IPS DF 6.9 (cell line): ENCODE results near the gene BACH2.

ENCODE experiments used
- DNase-seq: peaks from one replicate; pipeline ENCODE4 v3.0.0-alpha.2; 2013; ENCODE audit warnings: low read depth, low spot score
- H3K27ac ChIP-seq: one replicate; pipeline ENCODE4 v1.5.1; 2013; ENCODE audit warnings: low read length, control low read depth
- H3K27me3 ChIP-seq: 2 replicates; pipeline ENCODE4 v1.6.1; 2013; ENCODE audit warnings: mild to moderate bottlenecking, low read length; ENCODE audit not compliant: control insufficient read depth, insufficient read depth
- H3K36me3 ChIP-seq: 2 replicates; pipeline ENCODE4 v1.6.1; 2013; ENCODE audit warnings: low read length; ENCODE audit not compliant: control insufficient read depth, insufficient read depth
- H3K4me1 ChIP-seq: 2 replicates; pipeline ENCODE4 v1.6.1; 2013; ENCODE audit warnings: low read length; ENCODE audit not compliant: control insufficient read depth, insufficient read depth
- H3K4me3 ChIP-seq: 2 replicates; pipeline ENCODE4 v1.5.1; 2013; ENCODE audit warnings: mild to moderate bottlenecking, low read length
- H3K9me3 ChIP-seq: 2 replicates; pipeline ENCODE4 v1.6.1; 2013; ENCODE audit warnings: low read length, inconsistent platforms; ENCODE audit not compliant: control insufficient read depth, insufficient read depth
- WGBS: extraction: QIAGEN DNeasy Blood & Tissue Kit; methylation state at CpG from one replicate; pipeline ENCODE4 v1.1.7; 2013; ENCODE audit warnings: mixed read lengths, missing lambda C conversion rate; ENCODE audit not compliant: insufficient read length, insufficient coverage; 5-methylcytosine and 5-hydroxymethylcytosine counted together

The BACH2 gene

DNA sequence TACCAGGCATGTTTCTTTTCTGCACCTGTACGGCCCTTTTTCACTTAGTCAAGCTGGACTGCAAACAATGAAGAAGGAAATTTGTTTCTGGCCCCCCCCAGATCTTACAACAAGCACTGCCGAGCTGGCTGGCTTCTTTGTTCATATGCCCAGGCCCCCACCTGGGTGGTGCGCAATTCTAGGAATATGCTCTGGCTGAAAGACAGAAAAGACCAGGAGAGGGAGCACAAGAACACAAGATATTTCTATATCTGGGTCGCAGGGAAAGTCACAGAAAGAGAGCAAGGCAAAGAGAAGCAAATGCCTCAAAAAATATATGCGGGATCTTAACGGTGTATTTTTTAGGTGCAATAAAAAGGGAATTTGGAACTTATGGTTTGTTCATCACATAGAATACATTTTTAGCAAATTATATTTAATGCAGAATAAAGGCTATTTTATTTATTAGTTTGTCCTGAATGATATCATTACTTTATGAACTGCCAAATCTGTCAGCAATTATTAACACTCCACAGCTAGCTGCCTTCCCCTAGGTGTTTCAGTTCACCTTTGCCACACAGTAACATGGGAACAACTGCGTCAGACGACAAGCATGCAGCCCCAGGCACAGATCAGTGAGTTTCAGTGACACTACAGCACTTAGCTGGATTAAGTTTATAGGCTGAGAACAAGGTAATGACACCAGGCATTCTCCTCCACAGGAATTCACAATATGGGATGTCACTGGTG is 325.9 kb downstream of the BACH2 start:
- H3K27ac ChIP-seq: no peak overlapping the region
- H3K9me3 ChIP-seq: no peaks in the 10 kb centered on the region
- H3K4me3 ChIP-seq: no peak overlapping the region
- no CpG with 5 or more reads among the region's 8 CpGs for WGBS
- H3K4me1 ChIP-seq: no peaks in the 10 kb centered on the region
- H3K27me3 ChIP-seq: no peaks in the 10 kb centered on the region
- DNase-seq: no peak
- H3K36me3 ChIP-seq: no peaks in the 10 kb centered on the region

DNA sequence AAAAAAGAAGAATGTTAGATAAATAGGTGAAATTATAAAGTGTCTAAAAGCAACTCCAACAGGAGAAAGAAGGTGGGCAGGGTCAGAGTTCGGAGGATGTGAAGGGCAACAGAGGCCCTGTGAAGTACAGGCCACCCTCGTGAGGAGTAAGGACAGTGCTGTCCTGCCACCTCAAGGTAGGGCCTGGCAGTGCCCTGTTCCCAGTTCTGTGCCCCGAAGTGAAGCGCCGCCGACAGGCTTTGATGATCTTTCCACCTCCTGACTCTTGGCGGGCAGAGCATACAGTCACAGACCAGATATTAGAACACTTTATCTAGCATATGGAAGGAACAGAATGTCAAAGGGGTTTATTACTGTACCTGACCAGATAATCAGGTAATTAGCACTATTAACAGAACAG is 326.6 kb downstream of the BACH2 start:
- Histone ChIP-seq H3K4me3 (no peak overlapping the region), H3K36me3 (no peaks in the 10 kb centered on the region), H3K9me3 (no peaks in the 10 kb centered on the region), H3K27me3 (no peaks in the 10 kb centered on the region), H3K4me1 (no peaks in the 10 kb centered on the region), H3K27ac (no peak overlapping the region)
- WGBS: no CpG with 5 or more reads among the region's 7 CpGs
- no peak for DNase-seq

DNA sequence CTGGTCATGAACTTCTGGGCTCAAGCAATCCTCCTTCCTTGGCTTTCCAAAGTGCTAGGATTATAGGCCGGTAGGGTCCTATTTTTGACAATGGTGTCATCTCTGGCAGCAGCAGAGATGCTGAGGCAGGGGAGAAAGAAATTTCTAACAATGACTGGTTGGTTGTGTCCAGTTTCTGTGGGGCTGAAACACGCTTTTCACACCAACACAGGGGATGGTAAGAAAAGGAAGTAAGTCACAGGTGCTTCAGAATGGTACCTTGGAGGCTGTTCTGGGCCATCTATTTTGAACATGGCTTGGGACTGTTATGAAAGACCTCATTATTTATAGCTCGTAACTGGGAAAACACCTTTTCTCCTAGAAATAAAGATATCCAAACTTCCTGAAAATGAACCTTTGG is 329.7 kb downstream of the BACH2 start:
- no peaks in the 10 kb centered on the region for H3K4me1 ChIP-seq
- H3K27me3 ChIP-seq: no peaks in the 10 kb centered on the region
- DNase-seq: no peak
- no CpG with 5 or more reads among the region's 3 CpGs for WGBS
- H3K4me3 ChIP-seq: no peak overlapping the region
- H3K9me3 ChIP-seq: no peaks in the 10 kb centered on the region
- no peak overlapping the region for H3K27ac ChIP-seq
- no peaks in the 10 kb centered on the region for H3K36me3 ChIP-seq

DNA sequence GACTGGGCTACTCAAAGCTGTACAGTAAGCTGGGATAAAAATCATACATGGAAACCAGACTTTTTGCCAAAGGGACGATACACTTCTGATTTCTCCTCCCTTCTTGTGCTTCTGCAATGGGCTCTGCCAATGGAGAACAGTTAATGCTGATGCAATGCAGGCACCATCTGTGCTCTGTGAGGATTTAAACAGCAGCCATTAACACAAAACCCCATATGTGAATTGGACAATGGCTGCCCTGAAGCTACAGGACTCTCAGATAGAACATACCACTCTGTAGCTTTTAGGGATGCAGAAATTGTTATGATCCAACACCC is 330.5 kb downstream of the BACH2 start:
- Histone ChIP-seq H3K27ac (no peak overlapping the region), H3K4me1 (no peaks in the 10 kb centered on the region), H3K4me3 (no peak overlapping the region), H3K9me3 (no peaks in the 10 kb centered on the region), H3K27me3 (no peaks in the 10 kb centered on the region), H3K36me3 (no peaks in the 10 kb centered on the region)
- no CpG with 5 or more reads among the region's 1 CpG for WGBS
- DNase-seq: no peak

DNA sequence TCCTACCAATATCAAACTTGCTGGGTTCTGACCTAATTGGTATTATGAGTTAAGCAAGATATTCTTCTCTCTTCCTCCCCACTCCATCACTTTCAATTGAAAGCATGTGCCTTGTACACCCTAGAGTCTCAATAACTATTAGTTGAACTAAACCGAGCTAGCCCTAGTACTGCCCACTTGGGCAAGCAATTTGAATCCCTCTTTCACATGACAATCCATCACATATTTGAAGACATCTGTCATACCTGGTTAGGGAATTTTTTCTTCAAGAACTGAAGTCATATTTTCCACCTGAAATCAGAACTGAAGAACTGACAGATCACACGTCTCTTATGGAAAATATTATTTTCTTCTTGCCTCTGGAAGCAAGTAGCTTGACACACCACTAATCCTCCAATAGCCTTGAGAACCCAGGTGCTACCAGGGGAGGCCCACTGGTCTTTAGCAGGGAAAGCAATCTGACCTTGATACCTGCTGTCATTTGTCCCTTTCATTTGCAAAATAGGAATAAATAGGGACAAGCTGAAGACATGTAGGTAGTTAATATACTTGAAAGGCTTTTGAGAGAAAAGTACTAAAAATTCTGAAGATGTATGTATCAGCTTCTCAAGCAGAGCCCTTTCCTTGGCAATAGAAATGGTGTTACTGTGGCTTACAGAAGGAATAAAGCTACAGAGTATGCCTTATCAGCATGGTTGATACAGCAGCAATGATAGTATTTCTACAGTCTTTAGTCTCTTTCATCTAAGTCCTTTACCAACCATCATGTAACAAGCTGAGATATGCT is 331.0 kb downstream of the BACH2 start:
- H3K4me1 ChIP-seq: no peaks in the 10 kb centered on the region
- H3K9me3 ChIP-seq: no peaks in the 10 kb centered on the region
- H3K4me3 ChIP-seq: no peak overlapping the region
- H3K27me3 ChIP-seq: no peaks in the 10 kb centered on the region
- no peak for DNase-seq
- no CpG with 5 or more reads among the region's 2 CpGs for WGBS
- no peaks in the 10 kb centered on the region for H3K36me3 ChIP-seq
- no peak overlapping the region for H3K27ac ChIP-seq

DNA sequence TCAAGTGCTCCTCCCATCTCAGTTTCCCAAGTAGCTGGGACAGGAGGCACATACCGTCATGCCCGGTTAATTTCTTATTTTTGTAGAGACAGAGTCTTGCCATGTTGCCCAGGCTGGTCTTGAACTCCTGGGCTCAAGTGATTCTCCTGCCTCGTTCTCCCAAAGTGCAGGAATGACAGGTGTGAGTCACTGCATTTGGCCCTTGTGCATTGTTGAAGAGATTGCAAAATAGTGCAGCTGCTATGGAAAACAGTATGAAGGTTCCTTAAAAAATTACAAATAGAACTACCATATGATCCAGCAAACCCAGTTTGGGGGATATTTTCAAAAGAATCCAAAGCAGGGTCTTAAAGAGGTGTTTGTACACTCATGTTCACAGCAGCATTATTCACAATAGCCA is 333.3 kb downstream of the BACH2 start:
- Histone ChIP-seq H3K27me3 (no peaks in the 10 kb centered on the region), H3K4me3 (no peak overlapping the region), H3K27ac (no peak overlapping the region), H3K36me3 (no peaks in the 10 kb centered on the region), H3K9me3 (no peaks in the 10 kb centered on the region), H3K4me1 (no peaks in the 10 kb centered on the region)
- DNase-seq: no peak
- WGBS: no CpG with 5 or more reads among the region's 3 CpGs

DNA sequence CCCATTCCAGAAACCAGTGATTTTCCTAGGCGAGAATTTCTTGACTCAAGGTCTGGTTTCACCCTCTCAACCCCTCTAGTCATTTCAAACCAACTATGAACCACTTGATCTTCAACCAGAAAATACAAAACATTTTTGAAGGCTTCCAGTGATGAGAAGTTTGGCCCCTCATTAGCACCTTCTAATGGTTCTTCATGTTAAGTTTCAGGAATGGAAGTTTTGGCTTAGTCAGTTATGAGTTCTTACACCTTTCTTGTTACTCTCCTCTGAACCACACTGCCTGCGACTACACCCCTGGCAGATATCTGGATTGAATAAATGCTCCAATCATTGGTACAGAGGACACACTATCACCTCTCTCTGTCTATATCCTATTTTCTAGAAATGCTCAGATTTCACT is 335.2 kb downstream of the BACH2 start:
- H3K4me3 ChIP-seq: no peak overlapping the region
- no peaks in the 10 kb centered on the region for H3K9me3 ChIP-seq
- no peaks in the 10 kb centered on the region for H3K27me3 ChIP-seq
- no peak for DNase-seq
- no peak overlapping the region for H3K27ac ChIP-seq
- H3K4me1 ChIP-seq: no peaks in the 10 kb centered on the region
- no CpG with 5 or more reads among the region's 2 CpGs for WGBS
- no peaks in the 10 kb centered on the region for H3K36me3 ChIP-seq

DNA sequence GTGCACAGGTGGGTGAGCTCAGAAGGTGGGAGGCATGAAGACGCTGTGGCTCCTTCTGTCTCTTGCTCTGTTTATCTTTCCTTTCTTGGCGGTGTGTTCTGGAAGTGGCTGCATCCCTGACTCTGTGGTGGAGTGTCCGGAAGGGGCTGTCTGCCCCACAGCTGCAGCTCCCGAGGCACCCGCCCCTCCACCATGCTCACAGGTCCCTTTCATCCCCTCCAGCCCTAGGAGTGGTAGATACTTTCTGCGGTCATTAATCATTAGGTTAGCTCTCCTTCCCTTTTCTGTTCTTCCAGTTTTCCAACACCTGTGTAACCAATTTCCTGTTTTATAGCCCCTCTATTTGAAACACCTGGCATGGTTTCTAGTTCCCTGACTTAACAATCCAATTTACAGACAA is 336.8 kb downstream of the BACH2 start:
- no CpG with 5 or more reads among the region's 6 CpGs for WGBS

DNA sequence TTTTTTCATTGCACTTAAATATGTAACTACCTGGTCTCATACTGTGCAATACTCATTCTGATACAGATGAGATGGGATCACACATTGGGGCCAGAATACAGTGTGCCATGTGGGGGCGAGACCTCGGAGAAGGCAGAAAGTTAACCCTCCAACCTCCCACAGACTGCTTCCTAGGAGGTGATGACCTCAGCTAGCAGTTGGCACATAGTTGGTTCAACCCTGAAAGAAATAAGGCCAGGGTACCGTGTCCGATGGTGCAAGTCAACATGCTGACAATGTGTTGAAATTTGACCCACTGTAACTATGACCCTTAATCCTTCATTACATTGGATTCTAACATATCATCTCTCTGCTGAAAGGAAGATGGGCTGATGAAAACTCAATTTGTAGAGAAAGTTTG is 340.5 kb downstream of the BACH2 start:
- no peaks in the 10 kb centered on the region for H3K4me1 ChIP-seq
- no peak overlapping the region for H3K4me3 ChIP-seq
- H3K36me3 ChIP-seq: no peaks in the 10 kb centered on the region
- no peaks in the 10 kb centered on the region for H3K9me3 ChIP-seq
- no peak overlapping the region for H3K27ac ChIP-seq
- DNase-seq: no peak
- no CpG with 5 or more reads among the region's 4 CpGs for WGBS
- no peaks in the 10 kb centered on the region for H3K27me3 ChIP-seq

More for the DNA sequence above, 336.8 kb downstream of the BACH2 start:
- H3K9me3 ChIP-seq: no peaks in the 10 kb centered on the region
- no peaks in the 10 kb centered on the region for H3K4me1 ChIP-seq
- DNase-seq: no peak
- no peaks in the 10 kb centered on the region for H3K36me3 ChIP-seq
- H3K27me3 ChIP-seq: no peaks in the 10 kb centered on the region
- no peak overlapping the region for H3K4me3 ChIP-seq
- H3K27ac ChIP-seq: no peak overlapping the region

DNA sequence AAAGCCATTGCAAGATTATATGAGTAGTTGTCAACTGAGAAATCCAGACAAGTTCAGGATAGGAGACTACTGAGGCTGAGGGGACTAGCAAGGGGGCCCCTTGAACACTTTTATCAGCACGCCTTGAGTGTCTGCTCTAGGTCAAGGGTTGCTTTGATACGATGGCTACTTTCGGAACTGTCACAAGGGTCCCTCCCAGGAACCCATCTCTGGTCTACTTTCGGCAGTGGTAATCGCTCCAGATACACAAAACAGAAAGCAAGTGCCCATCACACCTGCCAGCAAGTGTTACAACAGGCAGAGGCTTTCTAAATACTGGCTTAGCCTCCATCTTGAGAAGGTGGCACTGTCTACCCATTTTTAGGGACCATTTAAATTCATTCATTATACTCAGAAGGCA is 341.3 kb downstream of the BACH2 start:
- no peaks in the 10 kb centered on the region for H3K36me3 ChIP-seq

DNA sequence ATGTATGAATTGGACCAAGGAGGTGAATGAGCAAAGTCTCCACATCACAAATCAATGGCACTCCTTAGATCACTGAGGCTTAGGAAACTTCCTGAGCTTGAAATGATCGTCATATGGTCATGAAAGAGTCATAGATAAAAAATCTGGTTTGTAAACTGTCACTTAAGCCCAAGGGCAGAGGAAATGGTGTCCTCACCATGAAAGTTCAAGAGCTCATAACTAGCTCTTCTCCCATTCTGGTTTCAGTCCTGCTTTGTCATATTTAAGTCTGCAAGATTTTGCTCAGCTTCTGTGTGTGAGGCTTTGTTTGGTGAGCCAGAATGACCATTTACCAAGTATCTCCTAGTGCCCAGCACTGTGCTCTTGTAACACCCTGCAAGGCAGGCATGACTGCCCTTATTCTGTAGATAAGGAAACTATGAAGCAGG is 341.9 kb downstream of the BACH2 start:
- Histone ChIP-seq H3K9me3 (no peaks in the 10 kb centered on the region), H3K27me3 (no peaks in the 10 kb centered on the region), H3K4me1 (no peaks in the 10 kb centered on the region), H3K4me3 (no peak overlapping the region), H3K36me3 (no peaks in the 10 kb centered on the region), H3K27ac (no peak overlapping the region)
- no peak for DNase-seq
- no CpG with 5 or more reads among the region's 1 CpG for WGBS

More for the DNA sequence above, 341.3 kb downstream of the BACH2 start:
- no peak for DNase-seq
- Histone ChIP-seq H3K4me1 (no peaks in the 10 kb centered on the region), H3K9me3 (no peaks in the 10 kb centered on the region), H3K27me3 (no peaks in the 10 kb centered on the region), H3K27ac (no peak overlapping the region), H3K4me3 (no peak overlapping the region)
- WGBS: no CpG with 5 or more reads among the region's 5 CpGs
